ENCODE measurements around the gene TMEM238L.

Gene TMEM238L

DNA sequence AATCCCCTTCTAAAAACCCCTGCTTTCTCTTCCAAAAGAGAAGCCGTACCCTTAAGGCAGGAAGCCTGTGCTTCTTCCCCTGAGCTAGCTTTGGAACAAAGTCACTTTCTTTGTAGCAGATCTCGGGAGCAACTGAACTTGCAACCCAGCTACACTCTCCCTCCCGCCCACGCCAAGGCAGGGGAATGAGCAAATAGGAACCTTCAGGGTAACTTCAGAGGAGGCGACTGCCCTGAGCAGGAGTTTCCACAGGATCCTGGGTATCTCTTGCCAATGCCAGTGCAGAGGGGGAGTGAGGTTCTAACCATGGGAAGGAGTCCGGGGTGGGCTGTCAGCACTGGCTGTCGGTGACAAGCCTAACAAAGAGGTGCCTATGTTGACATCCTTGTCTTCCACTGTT is 39.9 kb upstream of the TMEM238L start:
- Histone ChIP-seq H2AFZ (ENCODE audit: low read depth, low read length) (no peak overlapping the region), H3K9ac (ENCODE audit: low read length) (no peak overlapping the region), H3K4me3 (ENCODE audit: low read length) (no peak overlapping the region)

DNA sequence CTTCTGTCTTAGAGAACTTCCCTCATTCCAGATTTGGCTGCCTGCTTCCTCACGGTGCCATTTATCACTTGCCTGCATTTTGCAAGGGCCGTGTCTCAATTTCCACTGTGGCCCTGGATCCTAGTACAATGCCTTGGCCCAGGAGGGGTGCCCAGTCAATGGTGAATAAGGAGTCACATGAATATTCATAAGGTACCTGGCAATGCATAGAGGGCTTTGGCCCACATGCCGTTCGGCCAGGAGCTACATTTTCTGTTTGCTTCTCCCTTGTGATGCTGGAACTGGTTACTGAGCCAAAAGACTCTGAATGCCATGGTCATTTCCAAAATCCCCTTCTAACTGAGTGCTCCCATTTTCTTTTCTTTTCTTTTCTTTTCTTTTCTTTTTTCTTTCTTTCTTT is 38.8 kb upstream of the TMEM238L start:
- Histone ChIP-seq H3K9ac (ENCODE audit: low read length) (no peak overlapping the region), H3K4me1 (ENCODE audit: low read length) (no peaks in the 10 kb centered on the region), H4K20me1 (ENCODE audit: insufficient read depth, low read length) (no peaks in the 10 kb centered on the region), H3K27ac (ENCODE audit: low read length) (no peak overlapping the region), H3K36me3 (replicated peaks; ENCODE audit: low read depth, low read length) (no peaks in the 10 kb centered on the region), H3K79me2 (ENCODE audit: low read length) (no peaks in the 10 kb centered on the region), H3K27me3 (ENCODE audit: low read depth, low read length) (no peaks in the 10 kb centered on the region), H2AFZ (ENCODE audit: low read depth, low read length) (no peak overlapping the region), H3K4me3 (ENCODE audit: low read length) (no peak overlapping the region), H3K9me3 (ENCODE audit: insufficient read depth, low read length) (no peaks in the 10 kb centered on the region), H3K4me2 (ENCODE audit: low read length) (no peak overlapping the region)
- no peak for TF ChIP-seq CTCF (IDR thresholded peaks at IDR 0.05; ENCODE audit: low read depth, low read length)
- no peak for TF ChIP-seq EZH2phosphoT487 (IDR thresholded peaks at IDR 0.05; ENCODE audit: low read depth)

More for the DNA sequence above, 39.9 kb upstream of the TMEM238L start:
- H3K36me3 ChIP-seq (replicated peaks; ENCODE audit: low read depth, low read length) = no peaks in the 10 kb centered on the region
- no peak overlapping the region for H3K27ac ChIP-seq (ENCODE audit: low read length)
- no peaks in the 10 kb centered on the region for H4K20me1 ChIP-seq (ENCODE audit: insufficient read depth, low read length)
- TF ChIP-seq EZH2phosphoT487 (IDR thresholded peaks at IDR 0.05; ENCODE audit: low read depth) = no peak
- TF ChIP-seq CTCF (IDR thresholded peaks at IDR 0.05; ENCODE audit: low read depth, low read length) = no peak
- H3K4me2 ChIP-seq (ENCODE audit: low read length) = no peak overlapping the region
- H3K27me3 ChIP-seq (ENCODE audit: low read depth, low read length) = no peaks in the 10 kb centered on the region
- H3K79me2 ChIP-seq (ENCODE audit: low read length) = no peaks in the 10 kb centered on the region
- no peaks in the 10 kb centered on the region for H3K9me3 ChIP-seq (ENCODE audit: insufficient read depth, low read length)
- H3K4me1 ChIP-seq (ENCODE audit: low read length) = no peaks in the 10 kb centered on the region

- H3K4me3 ChIP-seq (ENCODE audit: low read length) = no peak overlapping the region
- TF ChIP-seq CTCF (IDR thresholded peaks at IDR 0.05; ENCODE audit: low read depth, low read length) = no peak
- TF ChIP-seq EZH2phosphoT487 (IDR thresholded peaks at IDR 0.05; ENCODE audit: low read depth) = no peak
- H3K79me2 ChIP-seq (ENCODE audit: low read length) = no peaks in the 10 kb centered on the region
These were observed 34.8 kb upstream of the TMEM238L start for GRCh38 chr17:10838682-10839081.

GRCh38 chr17:10837921-10838320 is 34.0 kb upstream of the TMEM238L start, which contains the start of gene PIRT:
PIRT (minus strand) TSS chr17:10838087; CDS start chr17:10825645, 12,442 bp downstream.
- Histone ChIP-seq H3K9me3 (ENCODE audit: insufficient read depth, low read length) (no peaks in the 10 kb centered on the region), H3K4me3 (ENCODE audit: low read length) (no peak within 1 kb of the TSS), H4K20me1 (ENCODE audit: insufficient read depth, low read length) (no peaks in the 10 kb centered on the region), H3K27ac (ENCODE audit: low read length) (no peak within 1 kb of the TSS), H3K4me1 (ENCODE audit: low read length) (no peaks in the 10 kb centered on the region), H2AFZ (ENCODE audit: low read depth, low read length) (no peak within 1 kb of the TSS), H3K4me2 (ENCODE audit: low read length) (no peak within 1 kb of the TSS), H3K9ac (ENCODE audit: low read length) (no peak within 1 kb of the TSS), H3K36me3 (replicated peaks; ENCODE audit: low read depth, low read length) (no peaks in the 10 kb centered on the region), H3K27me3 (ENCODE audit: low read depth, low read length) (no peaks in the 10 kb centered on the region), H3K79me2 (ENCODE audit: low read length) (no peaks in the 10 kb centered on the region)
- TF ChIP-seq CTCF (IDR thresholded peaks at IDR 0.05; ENCODE audit: low read depth, low read length) (no peak), EZH2phosphoT487 (IDR thresholded peaks at IDR 0.05; ENCODE audit: low read depth) (no peak)

More at GRCh38 chr17:10838682-10839081, 34.8 kb upstream of the TMEM238L start:
- Histone ChIP-seq H3K9me3 (ENCODE audit: insufficient read depth, low read length) (no peaks in the 10 kb centered on the region), H4K20me1 (ENCODE audit: insufficient read depth, low read length) (no peaks in the 10 kb centered on the region), H3K36me3 (replicated peaks; ENCODE audit: low read depth, low read length) (no peaks in the 10 kb centered on the region), H2AFZ (ENCODE audit: low read depth, low read length) (no peak overlapping the region), H3K4me2 (ENCODE audit: low read length) (no peak overlapping the region), H3K27ac (ENCODE audit: low read length) (no peak overlapping the region), H3K9ac (ENCODE audit: low read length) (no peak overlapping the region), H3K27me3 (ENCODE audit: low read depth, low read length) (no peaks in the 10 kb centered on the region), H3K4me1 (ENCODE audit: low read length) (no peaks in the 10 kb centered on the region)

Measured in OCI-LY3 (cell line).